ENCODE data around the gene SMARCC2.
"Not testable (repeated sequence)": the region's sequence is repeated elsewhere in the genome, so short reads cannot be mapped to it uniquely, and the experiment has no call there.

The SMARCC2 gene

GRCh38 chr12:56208006-56208405, 18.7 kb upstream of the SMARCC2 start:
- H3K9ac ChIP-seq (ENCODE audit: low read depth, low read length): no peak overlapping the region
- no peaks in the 10 kb centered on the region for H3K9me3 ChIP-seq (ENCODE audit: insufficient read depth, low read depth, low read length)
- H3K27ac ChIP-seq (ENCODE audit: low read depth, low read length): no peak overlapping the region
- H3K36me3 ChIP-seq (ENCODE audit: insufficient read depth, low read length): peaks cover 78% of the 10 kb centered on the region
- H3K4me3 ChIP-seq (ENCODE audit: low read length): no peak overlapping the region
- 93% methylated on average over 6 of the region's 6 CpGs for WGBS
- H3K4me1 ChIP-seq (ENCODE audit: insufficient read depth, low read length): no peaks in the 10 kb centered on the region
- no peaks in the 10 kb centered on the region for H3K27me3 ChIP-seq (ENCODE audit: insufficient read depth, low read length)

- Histone ChIP-seq H3K9me3 (ENCODE audit: insufficient read depth, low read depth, low read length) (no peaks in the 10 kb centered on the region), H3K27me3 (ENCODE audit: insufficient read depth, low read length) (no peaks in the 10 kb centered on the region), H3K27ac (ENCODE audit: low read depth, low read length) (no peak overlapping the region), H3K4me3 (ENCODE audit: low read length) (no peak overlapping the region), H3K36me3 (ENCODE audit: insufficient read depth, low read length) (peaks cover 64% of the 10 kb centered on the region), H3K9ac (ENCODE audit: low read depth, low read length) (no peak overlapping the region), H3K4me1 (ENCODE audit: insufficient read depth, low read length) (no peaks in the 10 kb centered on the region)
- WGBS: 80% methylated on average over 14 of the region's 14 CpGs
Observed at GRCh38 chr12:56206452-56207166, 17.3 kb upstream of the SMARCC2 start.

GRCh38 chr12:56205445-56205844, 16.2 kb upstream of the SMARCC2 start:
- Histone ChIP-seq H3K27me3 (ENCODE audit: insufficient read depth, low read length) (no peaks in the 10 kb centered on the region), H3K9me3 (ENCODE audit: insufficient read depth, low read depth, low read length) (no peaks in the 10 kb centered on the region), H3K27ac (ENCODE audit: low read depth, low read length) (no peak overlapping the region), H3K4me3 (ENCODE audit: low read length) (no peak overlapping the region), H3K9ac (ENCODE audit: low read depth, low read length) (no peak overlapping the region), H3K36me3 (ENCODE audit: insufficient read depth, low read length) (peaks cover 55% of the 10 kb centered on the region), H3K4me1 (ENCODE audit: insufficient read depth, low read length) (no peaks in the 10 kb centered on the region)

GRCh38 chr12:56204275-56204674, 15.0 kb upstream of the SMARCC2 start:
- Histone ChIP-seq H3K27me3 (ENCODE audit: insufficient read depth, low read length) (no peaks in the 10 kb centered on the region), H3K27ac (ENCODE audit: low read depth, low read length) (no peak overlapping the region), H3K9me3 (ENCODE audit: insufficient read depth, low read depth, low read length) (no peaks in the 10 kb centered on the region), H3K4me1 (ENCODE audit: insufficient read depth, low read length) (no peaks in the 10 kb centered on the region), H3K4me3 (ENCODE audit: low read length) (no peak overlapping the region), H3K9ac (ENCODE audit: low read depth, low read length) (no peak overlapping the region), H3K36me3 (ENCODE audit: insufficient read depth, low read length) (peaks cover 46% of the 10 kb centered on the region)

- Histone ChIP-seq H3K4me3 (ENCODE audit: low read length) (no peak overlapping the region), H3K9me3 (ENCODE audit: insufficient read depth, low read depth, low read length) (no peaks in the 10 kb centered on the region), H3K9ac (ENCODE audit: low read depth, low read length) (no peak overlapping the region)
Observed at GRCh38 chr12:56202838-56203237, 13.6 kb upstream of the SMARCC2 start.

GRCh38 chr12:56202366-56202765, 13.1 kb upstream of the SMARCC2 start:
- Histone ChIP-seq H3K4me1 (ENCODE audit: insufficient read depth, low read length) (no peaks in the 10 kb centered on the region), H3K4me3 (ENCODE audit: low read length) (no peak overlapping the region), H3K36me3 (ENCODE audit: insufficient read depth, low read length) (peaks cover 34% of the 10 kb centered on the region), H3K27me3 (ENCODE audit: insufficient read depth, low read length) (no peaks in the 10 kb centered on the region), H3K9ac (ENCODE audit: low read depth, low read length) (no peak overlapping the region), H3K9me3 (ENCODE audit: insufficient read depth, low read depth, low read length) (no peaks in the 10 kb centered on the region), H3K27ac (ENCODE audit: low read depth, low read length) (no peak overlapping the region)
- 81% methylated on average over 1 of the region's 1 CpG for WGBS

More at GRCh38 chr12:56202838-56203237, 13.6 kb upstream of the SMARCC2 start:
- Histone ChIP-seq H3K27ac (ENCODE audit: low read depth, low read length) (no peak overlapping the region), H3K36me3 (ENCODE audit: insufficient read depth, low read length) (peaks cover 38% of the 10 kb centered on the region), H3K27me3 (ENCODE audit: insufficient read depth, low read length) (no peaks in the 10 kb centered on the region), H3K4me1 (ENCODE audit: insufficient read depth, low read length) (no peaks in the 10 kb centered on the region)
- 93% methylated on average over 2 of the region's 2 CpGs for WGBS

GRCh38 chr12:56198836-56199235, 9.6 kb upstream of the SMARCC2 start:
- no peak overlapping the region for H3K4me3 ChIP-seq (ENCODE audit: low read length)
- no peaks in the 10 kb centered on the region for H3K9me3 ChIP-seq (ENCODE audit: insufficient read depth, low read depth, low read length)
- H3K27me3 ChIP-seq (ENCODE audit: insufficient read depth, low read length): no peaks in the 10 kb centered on the region
- H3K27ac ChIP-seq (ENCODE audit: low read depth, low read length): no peak overlapping the region
- H3K4me1 ChIP-seq (ENCODE audit: insufficient read depth, low read length): peaks cover 4% of the 10 kb centered on the region; the same call in 1 of the 2 replicates
- no peak overlapping the region for H3K9ac ChIP-seq (ENCODE audit: low read depth, low read length)
- 70% methylated on average over 1 of the region's 1 CpG for WGBS
- no peaks in the 10 kb centered on the region for H3K36me3 ChIP-seq (ENCODE audit: insufficient read depth, low read length)

GRCh38 chr12:56197921-56198635, 8.8 kb upstream of the SMARCC2 start:
- WGBS: 94% methylated on average over 9 of the region's 9 CpGs

GRCh38 chr12:56196818-56197550, 7.7 kb upstream of the SMARCC2 start:
- not testable (repeated sequence) for H3K4me1 ChIP-seq (ENCODE audit: insufficient read depth, low read length); H3K36me3 ChIP-seq (ENCODE audit: insufficient read depth, low read length); H3K9ac ChIP-seq (ENCODE audit: low read depth, low read length); H3K4me3 ChIP-seq (ENCODE audit: low read length); H3K27ac ChIP-seq (ENCODE audit: low read depth, low read length); H3K27me3 ChIP-seq (ENCODE audit: insufficient read depth, low read length); H3K9me3 ChIP-seq (ENCODE audit: insufficient read depth, low read depth, low read length)
- WGBS: 90% methylated on average over 10 of the region's 11 CpGs

More at GRCh38 chr12:56197921-56198635, 8.8 kb upstream of the SMARCC2 start:
- H3K27me3 ChIP-seq (ENCODE audit: insufficient read depth, low read length): no peaks in the 10 kb centered on the region
- H3K36me3 ChIP-seq (ENCODE audit: insufficient read depth, low read length): no peaks in the 10 kb centered on the region
- peaks cover 4% of the 10 kb centered on the region; the same call in 1 of the 2 replicates for H3K4me1 ChIP-seq (ENCODE audit: insufficient read depth, low read length)
- no peak overlapping the region for H3K4me3 ChIP-seq (ENCODE audit: low read length)
- no peak overlapping the region for H3K9ac ChIP-seq (ENCODE audit: low read depth, low read length)
- no peaks in the 10 kb centered on the region for H3K9me3 ChIP-seq (ENCODE audit: insufficient read depth, low read depth, low read length)
- H3K27ac ChIP-seq (ENCODE audit: low read depth, low read length): no peak overlapping the region

GRCh38 chr12:56193025-56193578, 3.8 kb upstream of the SMARCC2 start:
- Histone ChIP-seq H3K4me3 (ENCODE audit: low read length) (no peak overlapping the region), H3K9ac (ENCODE audit: low read depth, low read length) (no peak overlapping the region), H3K27ac (ENCODE audit: low read depth, low read length) (no peak overlapping the region), H3K36me3 (ENCODE audit: insufficient read depth, low read length) (no peaks in the 10 kb centered on the region), H3K9me3 (ENCODE audit: insufficient read depth, low read depth, low read length) (no peaks in the 10 kb centered on the region), H3K27me3 (ENCODE audit: insufficient read depth, low read length) (no peaks in the 10 kb centered on the region), H3K4me1 (ENCODE audit: insufficient read depth, low read length) (peaks cover 9% of the 10 kb centered on the region)
- WGBS: 38% methylated on average over 1 of the region's 1 CpG

GRCh38 chr12:56192582-56192981, 3.3 kb upstream of the SMARCC2 start:
- H3K4me3 ChIP-seq (ENCODE audit: low read length): no peak overlapping the region
- H3K9ac ChIP-seq (ENCODE audit: low read depth, low read length): no peak overlapping the region
- no peaks in the 10 kb centered on the region for H3K9me3 ChIP-seq (ENCODE audit: insufficient read depth, low read depth, low read length)
- H3K27me3 ChIP-seq (ENCODE audit: insufficient read depth, low read length): no peaks in the 10 kb centered on the region
- peaks cover 15% of the 10 kb centered on the region for H3K4me1 ChIP-seq (ENCODE audit: insufficient read depth, low read length)
- H3K27ac ChIP-seq (ENCODE audit: low read depth, low read length): no peak overlapping the region
- H3K36me3 ChIP-seq (ENCODE audit: insufficient read depth, low read length): 0 out of 2 replicates have a peak, but pooled peaks cover 2% of the 10 kb centered on the region

All from HUES64 (cell line).